Esophagus squamous epithelium (tissue), 4 donors: ENCODE results near the gene TMEM161A.
"Not testable (repeated sequence)": the region's sequence is repeated elsewhere in the genome, so short reads cannot be mapped to it uniquely, and the experiment has no call there.

Experiments used
- CTCF ChIP-seq, 6 experiments: fragments of 450-650 bp in 4 of 6; fragments of 200-600 bp in 2 of 6; sonication (generic) in 2 of 6; IDR thresholded peaks; one replicate each; pipeline ENCODE4 v1.5.1; 2016 to 2019; ENCODE audit warnings: antibody characterized with exemption in 6 of 6, mild to moderate bottlenecking in 4 of 6, moderate library complexity in 4 of 6
- POLR2A ChIP-seq, 4 donors: fragments of 450-650 bp; IDR thresholded peaks; one replicate each; pipeline ENCODE4 v1.6.1; 2017; ENCODE audit warnings: antibody characterized with exemption in 4 of 4, mild to moderate bottlenecking in 4 of 4, moderate library complexity in 3 of 4

GRCh38 chr19:19135713-19136112 lies 2.6 kb downstream of the TMEM161A start:
- TF ChIP-seq POLR2A, CTCF (IDR thresholded peaks at IDR 0.05): not testable (repeated sequence)
